ENCODE measurements around the gene COG5. TPM values are rescaled to one million over a fixed set of nuclear protein-coding genes. Genes with fewer than 3 reads are reported as not detected.
A peak's percentile ranks its signal among the peaks of the same experiment; 100 is the strongest.

Gene COG5
- total RNA-seq, 1 experiment from 2014 or later = 20.2 TPM

- H3K9me3 Mint-ChIP-seq = peaks cover 6 to 10% of the 10 kb centered on the region in 2 experiments
- Histone ChIP-seq H3K9me3 (ENCODE audit: control insufficient read depth, low read depth, low read length) (no peaks in the 10 kb centered on the region), H2BK15ac (ENCODE audit: low read depth, low read length) (no peak overlapping the region), H3K27me3 (ENCODE audit: insufficient read depth, low read length) (no peaks in the 10 kb centered on the region), H2BK20ac (ENCODE audit: low read depth, low read length, poor library complexity, severe bottlenecking) (no peak overlapping the region), H2BK12ac (ENCODE audit: insufficient read length, low read depth, low read length) (no peak overlapping the region), H3K23ac (ENCODE audit: insufficient read length, low read depth, low read length) (no peak overlapping the region), H2BK120ac (ENCODE audit: low read depth, low read length, poor library complexity, severe bottlenecking) (no peak overlapping the region), H2AFZ (ENCODE audit: low read length) (no peak overlapping the region), H2BK5ac (ENCODE audit: insufficient read length, low read length) (no peak overlapping the region), H3K56ac (ENCODE audit: insufficient read length, low read depth, low read length) (no peak overlapping the region), H3K4me2 (ENCODE audit: insufficient read depth, insufficient read length, low read length) (no peak overlapping the region), H4K91ac (ENCODE audit: insufficient read length, low read depth, low read length) (no peak overlapping the region), H3K23me2 (ENCODE audit: insufficient read length, low read depth, low read length, poor library complexity, severe bottlenecking) (no peaks in the 10 kb centered on the region), H4K8ac (replicated peaks; ENCODE audit: insufficient read length, low read depth, low read length) (no peak overlapping the region), H4K20me1 (ENCODE audit: control insufficient read depth, insufficient read depth, insufficient read length) (no peaks in the 10 kb centered on the region), H3K79me1 (ENCODE audit: insufficient read depth, low read depth, low read length, poor library complexity, severe bottlenecking) (no peaks in the 10 kb centered on the region), H4K5ac (ENCODE audit: insufficient read length, low read depth, low read length) (no peak overlapping the region), H3K9ac (ENCODE audit: extremely low read depth, insufficient read length, low read length) (no peak overlapping the region), H2AK5ac (ENCODE audit: insufficient read length, low read length) (no peak overlapping the region), H3K79me2 (ENCODE audit: insufficient read depth, low read length) (no peaks in the 10 kb centered on the region), H3K18ac (ENCODE audit: insufficient read length, low read depth, low read length) (no peak overlapping the region), H3T11ph (ENCODE audit: low read length) (no peak overlapping the region), H3K14ac (ENCODE audit: insufficient read depth, low read length) (no peak overlapping the region), H3K4me1 (ENCODE audit: insufficient read depth, low read length) (peaks cover 2% of the 10 kb centered on the region; the same call in 1 of the 2 replicates), H3K27ac (ENCODE audit: insufficient read length, low read depth, low read length) (no peak overlapping the region), H3K4ac (ENCODE audit: low read depth, low read length) (no peak overlapping the region)
- TF ChIP-seq CTCF (conservative IDR thresholded peaks at IDR 0.05) = no peak
- H3K27me3 Mint-ChIP-seq (ENCODE audit: low read depth) = no peaks in the 10 kb centered on the region
- no peak overlapping the region for H3K4me3 Mint-ChIP-seq
- no CpG with 5 or more reads among the region's 6 CpGs for WGBS (ENCODE audit: extremely low coverage, insufficient read length, low lambda C conversion rate)
- DNase-seq = peak; percentile 60
- H3K4me1 Mint-ChIP-seq = peaks cover 46 to 56% of the 10 kb centered on the region in 2 experiments
- H3K36me3 Mint-ChIP-seq (ENCODE audit: insufficient read depth in 1 of 3, low read depth in 3 of 3) = peaks cover 4 to 7% (median 6%) of the 10 kb centered on the region in 3 experiments; a peak in 5 of 7 replicates
- no peak overlapping the region; a peak in 1 of 7 replicates for H3K27ac Mint-ChIP-seq
These were observed 176.6 kb downstream of the COG5 start for GRCh38 chr7:107387128-107387527.

All from H9 (cell line).